Esophagus squamous epithelium (tissue), 5 donors: Measurements from ENCODE around the gene TRIP10. TPM values are rescaled to one million over a fixed set of nuclear protein-coding genes. Genes with fewer than 3 reads are reported as not detected.

Experiments
- DNase-seq: peaks from one replicate; lab custom pipeline; 2025; lab: John Stamatoyannopoulos, UW
- H3K27ac ChIP-seq, 4 donors: fragments of 200-600 bp; sonication (generic); one replicate each; pipeline ENCODE4 v1.5.1; 2016 to 2019; ENCODE audit warnings: mild to moderate bottlenecking in 1 of 4
- H3K27me3 ChIP-seq, 4 donors: fragments of 200-600 bp; sonication (generic); 1 replicate in 3 of 4; 2 replicates in 1 of 4; pipeline versions ENCODE4 v1.5.1 to v1.6.0; 2017 to 2021; ENCODE audit warnings: antibody characterized with exemption in 1 of 4
- H3K36me3 ChIP-seq, 3 donors: fragments of 200-600 bp; sonication (generic); one replicate each; pipeline ENCODE4 v1.5.1; 2016 to 2019
- H3K4me1 ChIP-seq, 3 donors: fragments of 200-600 bp; sonication (generic); one replicate each; pipeline ENCODE4 v1.5.1; 2017 to 2019
- H3K4me3 ChIP-seq, 4 donors: fragments of 200-600 bp; sonication (generic); 1 replicate in 3 of 4; 2 replicates in 1 of 4; pipeline ENCODE4 v1.5.1; 2016 to 2019; ENCODE audit warnings: mild to moderate bottlenecking in 2 of 4, moderate library complexity in 1 of 4
- H3K9me3 ChIP-seq, 3 donors: fragments of 200-600 bp; sonication (generic); one replicate each; pipeline ENCODE4 v1.5.1; 2016 to 2019
- CTCF ChIP-seq, 6 experiments: fragments of 450-650 bp in 4 of 6; fragments of 200-600 bp in 2 of 6; sonication (generic) in 2 of 6; IDR thresholded peaks; one replicate each; pipeline ENCODE4 v1.5.1; 2016 to 2019; ENCODE audit warnings: antibody characterized with exemption in 6 of 6, mild to moderate bottlenecking in 4 of 6, moderate library complexity in 4 of 6
- POLR2A ChIP-seq, 4 donors: fragments of 450-650 bp; IDR thresholded peaks; one replicate each; pipeline ENCODE4 v1.6.1; 2017; ENCODE audit warnings: antibody characterized with exemption in 4 of 4, mild to moderate bottlenecking in 4 of 4, moderate library complexity in 3 of 4
- WGBS, 2 donors: methylation state at CpG; one replicate each; pipeline ENCODE4 v1.1.5; 2018; 5-methylcytosine and 5-hydroxymethylcytosine counted together
- intact Hi-C: fragments of 100-400 bp; cut with DNase I; formaldehyde crosslinking; loops from one replicate; pipeline ENCODE4 v1.15.0; 2022
- total RNA-seq, 4 donors: library from RNA; depleted of rRNA; stranded (reverse); fragments of >200 nt; gene quantifications; one replicate each; pipeline ENCODE4 v1.1.0, GENCODE V29; 2016
- donor health status: DM: yes; HTN: yes; CAD: no.

Gene TRIP10
- total RNA-seq, 4 donors from 2014 or later, result 67.6 to 160 (median 117) TPM

GRCh38 chr19:6776999-6777398, 37.5 kb downstream of the TRIP10 start:
- no peak overlapping the region for H3K27ac ChIP-seq
- intact Hi-C loops, result no loop called here
- no peaks in the 10 kb centered on the region for H3K9me3 ChIP-seq
- DNase-seq, result no peak
- no peak for TF ChIP-seq CTCF (IDR thresholded peaks at IDR 0.05)
- TF ChIP-seq POLR2A (IDR thresholded peaks at IDR 0.05), result no peak
- H3K4me3 ChIP-seq, result no peak overlapping the region
- peaks cover 0 to 25% (median 0%) of the 10 kb centered on the region in 3 donors for H3K4me1 ChIP-seq
- no peaks in the 10 kb centered on the region for H3K36me3 ChIP-seq
- no peaks in the 10 kb centered on the region for H3K27me3 ChIP-seq
- WGBS, 2 donors, result 94% methylated on average over 4 of the region's 4 CpGs

GRCh38 chr19:6777434-6777833, 38.0 kb downstream of the TRIP10 start:
- H3K4me3 ChIP-seq, result no peak overlapping the region
- no peak for DNase-seq
- H3K36me3 ChIP-seq, result no peaks in the 10 kb centered on the region
- no peaks in the 10 kb centered on the region for H3K27me3 ChIP-seq
- H3K27ac ChIP-seq, result no peak overlapping the region
- no peaks in the 10 kb centered on the region for H3K9me3 ChIP-seq
- intact Hi-C loops, result no loop called here
- peaks cover 0 to 23% (median 0%) of the 10 kb centered on the region in 3 donors for H3K4me1 ChIP-seq
- 88 to 98% methylated on average over 2 of the region's 2 CpGs for WGBS, 2 donors
- no peak for TF ChIP-seq POLR2A (IDR thresholded peaks at IDR 0.05)
- no peak for TF ChIP-seq CTCF (IDR thresholded peaks at IDR 0.05)

- peaks cover 0 to 20% (median 0%) of the 10 kb centered on the region in 3 donors for H3K4me1 ChIP-seq
- H3K27me3 ChIP-seq, result no peaks in the 10 kb centered on the region
- no peak overlapping the region for H3K27ac ChIP-seq
- H3K4me3 ChIP-seq, result no peak overlapping the region
- intact Hi-C loops, result no loop called here
- no peaks in the 10 kb centered on the region for H3K36me3 ChIP-seq
- TF ChIP-seq POLR2A (IDR thresholded peaks at IDR 0.05) (no peak), CTCF (IDR thresholded peaks at IDR 0.05) (no peak)
- 45 to 69% methylated on average over 1 to 4 of the region's 4 CpGs for WGBS, 2 donors
- DNase-seq, result no peak
- no peaks in the 10 kb centered on the region for H3K9me3 ChIP-seq
Measured at GRCh38 chr19:6778386-6778785, 38.9 kb downstream of the TRIP10 start.

GRCh38 chr19:6779206-6779605, 39.7 kb downstream of the TRIP10 start:
- Histone ChIP-seq H3K36me3 (no peaks in the 10 kb centered on the region), H3K9me3 (no peaks in the 10 kb centered on the region), H3K4me1 (peaks cover 0 to 20% (median 0%) of the 10 kb centered on the region in 3 donors), H3K4me3 (no peak overlapping the region), H3K27me3 (no peaks in the 10 kb centered on the region), H3K27ac (no peak overlapping the region)
- WGBS, 2 donors, result 41 to 65% methylated on average over 4 of the region's 4 CpGs
- no peak for DNase-seq
- TF ChIP-seq POLR2A (IDR thresholded peaks at IDR 0.05) (no peak), CTCF (IDR thresholded peaks at IDR 0.05) (no peak)
- intact Hi-C loops, result no loop called here

GRCh38 chr19:6787393-6787792, 47.9 kb downstream of the TRIP10 start:
- H3K4me3 ChIP-seq, result no peak overlapping the region
- intact Hi-C loops, result no loop called here
- TF ChIP-seq POLR2A (IDR thresholded peaks at IDR 0.05) (no peak), CTCF (IDR thresholded peaks at IDR 0.05) (no peak)
- no peaks in the 10 kb centered on the region for H3K9me3 ChIP-seq
- 87 to 90% methylated on average over 4 of the region's 4 CpGs for WGBS, 2 donors
- H3K36me3 ChIP-seq, result no peaks in the 10 kb centered on the region
- peaks cover 0 to 15% (median 0%) of the 10 kb centered on the region in 4 donors for H3K27me3 ChIP-seq
- no peak overlapping the region for H3K27ac ChIP-seq
- peaks cover 0 to 6% (median 0%) of the 10 kb centered on the region in 3 donors for H3K4me1 ChIP-seq
- DNase-seq, result no peak
